A549 (cell line): ENCODE measurements around the gene IFITM10. TPM values are rescaled to one million over a fixed set of nuclear protein-coding genes. Genes with fewer than 3 reads are reported as not detected.
A peak's percentile ranks its signal among the peaks of the same experiment; 100 is the strongest.
"Not testable (repeated sequence)": the region's sequence is repeated elsewhere in the genome, so short reads cannot be mapped to it uniquely, and the experiment has no call there.

Experiments used
- ATAC-seq, 2 experiments: fragments of 200-7000 bp in 1 of 2; fragments of >200 bp in 1 of 2; cut with Nextera tagmentation in 1 of 2; cut with Tn5 transposase in 1 of 2; 3 replicates each; pipeline versions ENCODE4 v1.8.0 to v1.9.1; 2018 to 2020; ENCODE audit warnings: mild to moderate bottlenecking in 1 of 2, moderate library complexity in 1 of 2
- CTCF ChIA-PET: fragments of 300-600 bp; sonication (Branson Sonifier 250); formaldehyde crosslinking; extraction: SDS; loops from one replicate; lab custom pipeline; 2021; ENCODE audit warnings: antibody characterized with exemption, inconsistent platforms; lab: Yijun Ruan, JAX
- POLR2A ChIA-PET: fragments of 350-600 bp; formaldehyde crosslinking; extraction: SDS; loops from one replicate; lab custom pipeline; 2021; ENCODE audit warnings: antibody characterized with exemption, inconsistent platforms; lab: Yijun Ruan, JAX
- DNase-seq, 2 experiments: peaks; one replicate each; pipeline versions ENCODE4 v3.0.0 to v3.0.0-alpha.2; 2011 to 2016; ENCODE audit warnings: low read depth in 1 of 2, low spot score in 1 of 2
- FAIRE-seq: peaks from 2 replicates; lab custom pipeline; 2011; peaks lifted over from hg19 to GRCh38; lab: Jason Lieb, UNC
- H3K27ac ChIP-seq, 2 experiments: fragments of >200 bp; sonication (Bioruptor Twin); formaldehyde crosslinking; 3 replicates each; pipeline ENCODE4 v1.5.1; 2016 to 2017
- H3K4me1 ChIP-seq: fragments of >200 bp; sonication (Bioruptor Twin); formaldehyde crosslinking; 3 replicates; pipeline ENCODE4 v1.6.1; 2016
- H3K4me2 ChIP-seq: fragments of >200 bp; sonication (Bioruptor Twin); formaldehyde crosslinking; 3 replicates; pipeline ENCODE4 v1.6.1; 2016
- H3K4me3 ChIP-seq: fragments of >200 bp; sonication (Bioruptor Twin); formaldehyde crosslinking; 3 replicates; pipeline ENCODE4 v1.5.1; 2016
- H3K9me3 ChIP-seq: fragments of >200 bp; sonication (Bioruptor Twin); formaldehyde crosslinking; 3 replicates; pipeline ENCODE4 v1.6.1; 2016
- CHD4 ChIP-seq: fragments of 200-600 bp; sonication (generic); IDR thresholded peaks from 2 replicates; pipeline ENCODE4 v1.6.1; 2016; ENCODE audit warnings: antibody characterized with exemption, mild to moderate bottlenecking, borderline replicate concordance
- EHF ChIP-seq: fragments of 250-450 bp; sonication (Bioruptor Pico); IDR thresholded peaks from 2 replicates; pipeline ENCODE4 v1.5.0; 2020; ENCODE audit warnings: mild to moderate bottlenecking
- EHMT2 ChIP-seq: fragments of 200-600 bp; sonication (generic); IDR thresholded peaks from 2 replicates; pipeline ENCODE4 v1.6.1; 2016; ENCODE audit warnings: antibody characterized with exemption, low read depth, mild to moderate bottlenecking, moderate library complexity
- EP300 ChIP-seq, 2 experiments: fragments of >200 bp; sonication (Bioruptor Twin); formaldehyde crosslinking; IDR thresholded peaks; 2 replicates in 1 of 2; 3 replicates in 1 of 2; pipeline ENCODE4 v1.6.1; 2016 to 2017
- FOSL2 ChIP-seq, 2 experiments: fragments of 450-650 bp in 1 of 2; fragments of >200 bp in 1 of 2; sonication (Bioruptor Twin) in 1 of 2; formaldehyde crosslinking; IDR thresholded peaks; 2 replicates each; pipeline versions ENCODE4 v1.5.0 to v1.6.1; 2016 to 2020; ENCODE audit warnings: mild to moderate bottlenecking in 1 of 2, moderate library complexity in 1 of 2
- GATA3 ChIP-seq: IDR thresholded peaks from 2 replicates; pipeline ENCODE4 v1.6.1; 2012; ENCODE audit warnings: borderline replicate concordance
- HDAC2 ChIP-seq: fragments of 200-600 bp; sonication (generic); IDR thresholded peaks from 2 replicates; pipeline ENCODE4 v1.6.1; 2016
- HOXA7 ChIP-seq: fragments of 250-450 bp; sonication (Bioruptor Pico); IDR thresholded peaks from 2 replicates; pipeline ENCODE4 v1.5.0; 2020; ENCODE audit warnings: mild to moderate bottlenecking, moderate library complexity
- HOXB13 ChIP-seq: fragments of 250-450 bp; sonication (Bioruptor Pico); IDR thresholded peaks from 2 replicates; pipeline ENCODE4 v1.5.0; 2020; ENCODE audit warnings: low read depth, mild to moderate bottlenecking, moderate library complexity
- JUN ChIP-seq, 2 experiments: fragments of >200 bp; sonication (Bioruptor Twin); formaldehyde crosslinking; IDR thresholded peaks; 2 replicates in 1 of 2; 3 replicates in 1 of 2; pipeline ENCODE4 v1.6.1; 2016 to 2017
- KDM1A ChIP-seq: fragments of 200-600 bp; sonication (generic); IDR thresholded peaks from 2 replicates; pipeline ENCODE4 v1.6.1; 2016; ENCODE audit warnings: low read depth, mild to moderate bottlenecking
- KDM5A ChIP-seq: fragments of 200-600 bp; sonication (generic); IDR thresholded peaks from 2 replicates; pipeline ENCODE4 v1.6.1; 2016; ENCODE audit warnings: antibody characterized with exemption, mild to moderate bottlenecking
- MAZ ChIP-seq: fragments of 150-350 bp; IDR thresholded peaks from 2 replicates; pipeline ENCODE4 v1.6.1; 2014; ENCODE audit warnings: antibody characterized with exemption, low read depth, low read length, borderline replicate concordance
- NFE2L2 ChIP-seq: fragments of 150-350 bp; conservative IDR thresholded peaks from 2 replicates; pipeline ENCODE4 v1.6.1; 2014; ENCODE audit warnings: low read length
- NPAS2 ChIP-seq: fragments of 250-450 bp; sonication (Bioruptor Pico); IDR thresholded peaks from 2 replicates; pipeline ENCODE4 v1.8.0; 2022; ENCODE audit warnings: mild to moderate bottlenecking, moderate library complexity, borderline replicate concordance
- NR3C1 ChIP-seq: fragments of >200 bp; sonication (Bioruptor Twin); formaldehyde crosslinking; IDR thresholded peaks from 3 replicates; pipeline ENCODE4 v1.6.1; 2017
- PHF8 ChIP-seq: fragments of 200-600 bp; sonication (generic); IDR thresholded peaks from 2 replicates; pipeline ENCODE4 v1.6.1; 2016; ENCODE audit warnings: low read depth, mild to moderate bottlenecking, antibody characterized with exemption, moderate library complexity, borderline replicate concordance
- SMC3 ChIP-seq: fragments of >200 bp; sonication (Bioruptor Twin); formaldehyde crosslinking; IDR thresholded peaks from 3 replicates; pipeline ENCODE4 v1.6.1; 2018; ENCODE audit warnings: inconsistent platforms
- TFCP2L1 ChIP-seq: fragments of 250-450 bp; sonication (Bioruptor Pico); IDR thresholded peaks from 2 replicates; pipeline ENCODE4 v1.5.0; 2021; ENCODE audit warnings: mild to moderate bottlenecking
- TP53 ChIP-seq: fragments of 250-450 bp; sonication (Bioruptor Pico); IDR thresholded peaks from 2 replicates; pipeline ENCODE4 v1.5.0; 2021; ENCODE audit warnings: mild to moderate bottlenecking, moderate library complexity
- ZC3H11A ChIP-seq: fragments of 450-650 bp; IDR thresholded peaks from 2 replicates; pipeline ENCODE4 v1.6.1; 2014; ENCODE audit warnings: antibody characterized with exemption, mild to moderate bottlenecking
- WGBS: methylation state at CpG from one replicate; pipeline ENCODE4 v1.1.6; 2017; ENCODE audit errors: missing lambda C conversion rate; 5-methylcytosine and 5-hydroxymethylcytosine counted together
- polyA plus RNA-seq, 4 experiments: library from polyadenylated mRNA; depleted of rRNA in 3 of 4; stranded (reverse); fragments of >200 nt; fragmentation: RNase III in 1 of 4; extraction: RNeasy Plus Mini Kit Qiagen cat#74134 plus additional on column Dnase treatment in 1 of 4; gene quantifications; 2 replicates in 3 of 4; 3 replicates in 1 of 4; pipeline ENCODE4 v1.2.3, GENCODE V29; 2011 to 2017
- TF ChIP-seq, protein P1 (sequence below): IDR thresholded peaks from 2 replicates; pipeline ENCODE4 v1.6.1; 2012
- TF ChIP-seq, protein P2 (sequence below): fragments of 250-450 bp; sonication (Bioruptor Pico); IDR thresholded peaks from 2 replicates; pipeline ENCODE4 v1.5.0; 2021; ENCODE audit warnings: mild to moderate bottlenecking, moderate library complexity, borderline replicate concordance

Gene IFITM10
- polyA plus RNA-seq, 2 of the 4 experiments (the other 2 are of a cell fraction) = 0.28 to 0.67 TPM

DNA sequence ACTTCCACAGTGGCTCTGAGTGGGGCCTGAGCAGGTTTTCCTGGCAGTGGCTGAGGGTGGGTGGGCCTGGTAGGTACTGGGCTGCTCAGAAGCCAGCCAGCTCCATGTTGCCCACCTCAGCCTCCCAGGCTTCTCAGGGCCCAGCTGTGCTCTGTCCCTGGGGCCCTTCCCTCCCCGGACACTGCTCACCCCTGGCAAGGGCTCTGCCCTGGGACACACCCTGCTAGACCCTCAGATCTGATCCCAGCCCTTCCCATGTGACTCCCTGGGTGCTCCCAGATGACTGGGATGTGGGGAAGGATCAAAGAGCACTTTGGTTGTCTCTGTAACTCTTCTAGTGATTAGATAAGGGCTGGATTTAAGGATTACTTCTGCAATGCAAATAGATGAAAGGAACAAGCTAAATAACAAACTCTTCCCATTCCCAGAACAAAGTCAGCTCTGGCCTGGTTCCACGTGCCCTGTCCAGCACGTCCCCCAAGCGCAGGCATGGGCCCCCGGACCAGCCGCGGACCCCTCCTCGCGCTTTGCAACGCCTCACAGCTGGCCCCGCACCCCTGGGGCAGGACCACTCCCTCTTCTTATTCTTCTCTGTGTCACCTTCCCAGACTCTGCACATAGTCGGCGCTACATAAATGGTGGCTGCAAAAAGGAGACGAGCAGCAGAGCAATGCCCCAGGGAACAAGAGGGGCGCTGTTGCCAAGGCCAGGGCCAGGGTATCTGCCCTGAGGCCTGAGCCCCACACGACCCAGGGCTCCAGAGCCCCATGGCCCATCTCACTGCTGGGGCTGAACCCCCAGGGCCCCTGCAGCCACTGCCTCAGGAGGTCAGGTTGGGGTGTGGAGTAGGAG lies 59.1 kb downstream of the IFITM10 start:
- Histone ChIP-seq H3K4me3 (no peak overlapping the region), H3K27ac (no peak overlapping the region), H3K4me2 (no peak overlapping the region), H3K4me1 (no peaks in the 10 kb centered on the region), H3K9me3 (no peaks in the 10 kb centered on the region)
- WGBS = 57% methylated on average over 16 of the region's 16 CpGs
- CTCF ChIA-PET = interaction anchor here (0.8 to 7.8 kb wide), 15 partner anchors 12 to 463 kb away, joined by 3 to 605 read pairs (median 20); partner anchors contain the start of genes KRTAP5-2 and SYT8
- ATAC-seq (no peak), DNase-seq (no peak), FAIRE-seq (no peak)
- POLR2A ChIA-PET = no interaction called here
- no peak for TF ChIP-seq KDM1A
- no peak for TF ChIP-seq NR3C1
- no peak for TF ChIP-seq TFCP2L1 (CRISPR knock-in tag)
- no peak for TF ChIP-seq HOXB13 (CRISPR knock-in tag)
- TF ChIP-seq HDAC2 = no peak
- TF ChIP-seq JUN (IDR thresholded peaks at IDR 0.05) = no peak
- TF ChIP-seq, protein P1, sequence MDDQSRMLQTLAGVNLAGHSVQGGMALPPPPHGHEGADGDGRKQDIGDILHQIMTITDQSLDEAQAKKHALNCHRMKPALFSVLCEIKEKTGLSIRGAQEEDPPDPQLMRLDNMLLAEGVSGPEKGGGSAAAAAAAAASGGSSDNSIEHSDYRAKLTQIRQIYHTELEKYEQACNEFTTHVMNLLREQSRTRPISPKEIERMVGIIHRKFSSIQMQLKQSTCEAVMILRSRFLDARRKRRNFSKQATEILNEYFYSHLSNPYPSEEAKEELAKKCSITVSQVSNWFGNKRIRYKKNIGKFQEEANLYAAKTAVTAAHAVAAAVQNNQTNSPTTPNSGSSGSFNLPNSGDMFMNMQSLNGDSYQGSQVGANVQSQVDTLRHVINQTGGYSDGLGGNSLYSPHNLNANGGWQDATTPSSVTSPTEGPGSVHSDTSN = no peak
- TF ChIP-seq PHF8 = no peak
- TF ChIP-seq NFE2L2 = no peak

DNA sequence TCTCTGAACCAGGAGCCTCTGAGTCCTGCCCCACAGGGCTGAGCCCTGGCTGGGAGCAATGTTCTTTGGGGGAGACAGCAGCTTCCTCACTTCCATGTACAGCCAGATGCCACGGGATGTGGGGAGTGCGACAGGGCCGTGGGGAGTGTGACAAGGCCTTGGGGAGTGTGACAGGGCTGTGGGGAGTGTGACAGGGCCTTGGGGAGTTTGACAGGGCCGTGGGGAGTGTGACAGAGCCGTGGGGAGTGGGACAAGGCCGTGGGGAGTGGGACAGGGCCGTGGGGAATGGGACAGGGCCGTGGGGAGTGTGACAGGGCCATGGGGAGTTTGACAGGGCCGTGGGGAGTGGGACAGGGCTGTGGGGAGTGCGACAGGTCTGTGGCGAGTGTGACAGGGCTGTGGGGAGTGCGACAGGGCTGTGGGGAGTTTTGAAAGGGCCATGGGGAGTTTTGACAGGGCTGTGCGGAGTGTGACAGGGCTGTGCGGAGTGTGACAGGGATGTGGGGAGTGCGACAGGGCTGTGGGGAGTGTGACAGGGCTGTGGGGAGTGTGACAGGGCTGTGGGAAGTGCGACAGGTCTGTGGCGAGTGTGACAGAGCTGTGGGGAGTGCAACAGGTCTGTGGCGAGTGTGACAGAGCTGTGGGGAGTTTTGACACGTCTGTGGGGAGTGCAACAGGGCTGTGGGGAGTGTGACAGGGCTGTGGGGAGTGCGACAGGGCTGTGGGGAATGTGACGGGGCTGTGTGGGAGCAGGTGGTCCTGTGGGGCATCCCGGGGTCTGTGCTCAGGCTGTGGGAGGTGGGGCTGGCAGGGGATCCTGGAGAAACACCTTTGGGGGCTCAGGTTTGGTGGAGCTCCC lies 60.0 kb downstream of the IFITM10 start:
- no peak overlapping the region for H3K27ac ChIP-seq
- no peaks in the 10 kb centered on the region for H3K4me1 ChIP-seq
- no peak for TF ChIP-seq ZC3H11A
- no peak for TF ChIP-seq MAZ
- no peak for TF ChIP-seq TP53 (CRISPR knock-in tag)
- TF ChIP-seq NPAS2 (CRISPR knock-in tag) = no peak
- TF ChIP-seq CHD4 = no peak
- no peak for TF ChIP-seq JUN (IDR thresholded peaks at IDR 0.05)
- no peak for TF ChIP-seq EHMT2
- TF ChIP-seq GATA3 = no peak
- TF ChIP-seq, protein P2, sequence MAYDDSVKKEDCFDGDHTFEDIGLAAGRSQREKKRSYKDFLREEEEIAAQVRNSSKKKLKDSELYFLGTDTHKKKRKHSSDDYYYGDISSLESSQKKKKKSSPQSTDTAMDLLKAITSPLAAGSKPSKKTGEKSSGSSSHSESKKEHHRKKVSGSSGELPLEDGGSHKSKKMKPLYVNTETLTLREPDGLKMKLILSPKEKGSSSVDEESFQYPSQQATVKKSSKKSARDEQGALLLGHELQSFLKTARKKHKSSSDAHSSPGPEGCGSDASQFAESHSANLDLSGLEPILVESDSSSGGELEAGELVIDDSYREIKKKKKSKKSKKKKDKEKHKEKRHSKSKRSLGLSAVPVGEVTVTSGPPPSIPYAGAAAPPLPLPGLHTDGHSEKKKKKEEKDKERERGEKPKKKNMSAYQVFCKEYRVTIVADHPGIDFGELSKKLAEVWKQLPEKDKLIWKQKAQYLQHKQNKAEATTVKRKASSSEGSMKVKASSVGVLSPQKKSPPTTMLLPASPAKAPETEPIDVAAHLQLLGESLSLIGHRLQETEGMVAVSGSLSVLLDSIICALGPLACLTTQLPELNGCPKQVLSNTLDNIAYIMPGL (CRISPR knock-in tag) = no peak
- TF ChIP-seq KDM5A = no peak
- TF ChIP-seq EHF = no peak
- TF ChIP-seq FOSL2 (IDR thresholded peaks at IDR 0.05) = no peak
- no peak for TF ChIP-seq FOSL2 (CRISPR knock-in tag; IDR thresholded peaks at IDR 0.05)
- no peak for TF ChIP-seq HOXA7 (CRISPR knock-in tag)
- no peak for TF ChIP-seq SMC3
- TF ChIP-seq EP300 (IDR thresholded peaks at IDR 0.05) = no peak
- ChIA-PET POLR2A (no interaction called here), CTCF (interaction anchor here (0.8 to 7.8 kb wide), 11 partner anchors 11 to 464 kb away, joined by 3 to 605 read pairs (median 57); partner anchors contain the start of gene SYT8)
- WGBS = 42% methylated on average over 17 of the region's 22 CpGs
- DNase-seq (no peak), FAIRE-seq (no peak), ATAC-seq (no peak)
- no peaks in the 10 kb centered on the region for H3K9me3 ChIP-seq
- no peak overlapping the region for H3K4me3 ChIP-seq
- no peak overlapping the region for H3K4me2 ChIP-seq

DNA sequence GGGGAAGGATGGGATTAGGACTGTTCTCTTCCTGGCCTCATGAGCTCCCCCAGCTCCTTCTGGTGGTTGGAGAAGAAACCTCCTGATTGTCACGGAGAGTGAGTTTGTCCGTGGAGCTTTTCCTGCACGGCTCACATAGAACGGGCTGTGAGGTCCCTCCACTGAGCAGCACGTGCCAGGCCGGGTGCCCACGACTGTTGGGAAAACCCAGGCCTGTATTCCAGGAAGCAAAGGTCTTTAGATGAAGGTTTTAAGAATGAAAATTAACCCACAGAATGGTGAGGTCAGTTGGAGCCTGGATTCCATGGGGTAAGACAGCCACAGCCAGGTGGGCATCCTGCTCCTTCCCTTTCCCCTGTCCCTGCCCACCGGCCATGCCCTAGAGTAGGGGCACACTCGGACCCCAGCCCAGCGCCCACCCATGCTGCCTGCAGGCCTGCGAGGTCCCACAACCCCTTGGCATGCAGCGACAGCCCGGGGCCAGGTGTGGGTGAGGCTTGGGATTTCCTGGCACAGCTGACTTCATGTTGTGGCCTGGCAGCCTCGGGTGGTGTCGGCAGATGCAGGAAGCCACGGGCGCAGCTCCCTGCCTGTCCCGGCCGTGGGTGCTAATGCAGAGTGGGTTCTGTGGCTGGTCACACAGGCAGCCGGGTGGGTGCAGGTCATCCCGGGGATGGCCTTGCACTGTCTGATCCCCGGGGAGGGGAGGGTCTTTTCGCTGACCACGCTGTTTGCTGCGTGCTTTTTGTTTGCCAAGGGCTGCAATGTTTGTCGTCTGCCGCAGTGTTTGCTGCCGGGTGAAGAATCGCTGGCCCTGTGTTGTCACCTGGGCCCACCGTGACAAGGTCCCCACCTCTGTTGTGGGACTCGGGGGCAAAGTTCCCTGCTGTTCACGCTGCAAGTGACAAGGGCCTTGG lies 60.9 kb downstream of the IFITM10 start:
- H3K4me3 ChIP-seq, H3K4me2 ChIP-seq, H3K27ac ChIP-seq, ATAC-seq, FAIRE-seq, H3K9me3 ChIP-seq, DNase-seq, H3K4me1 ChIP-seq, POLR2A ChIA-PET: not testable (repeated sequence)
- CTCF ChIA-PET = interaction anchor here (0.5 to 7.8 kb wide), 4 partner anchors 39 to 187 kb away, joined by 3 to 605 read pairs (median 75); partner anchors contain the start of gene SYT8
- WGBS = 45% methylated on average over 30 of the region's 32 CpGs

DNA sequence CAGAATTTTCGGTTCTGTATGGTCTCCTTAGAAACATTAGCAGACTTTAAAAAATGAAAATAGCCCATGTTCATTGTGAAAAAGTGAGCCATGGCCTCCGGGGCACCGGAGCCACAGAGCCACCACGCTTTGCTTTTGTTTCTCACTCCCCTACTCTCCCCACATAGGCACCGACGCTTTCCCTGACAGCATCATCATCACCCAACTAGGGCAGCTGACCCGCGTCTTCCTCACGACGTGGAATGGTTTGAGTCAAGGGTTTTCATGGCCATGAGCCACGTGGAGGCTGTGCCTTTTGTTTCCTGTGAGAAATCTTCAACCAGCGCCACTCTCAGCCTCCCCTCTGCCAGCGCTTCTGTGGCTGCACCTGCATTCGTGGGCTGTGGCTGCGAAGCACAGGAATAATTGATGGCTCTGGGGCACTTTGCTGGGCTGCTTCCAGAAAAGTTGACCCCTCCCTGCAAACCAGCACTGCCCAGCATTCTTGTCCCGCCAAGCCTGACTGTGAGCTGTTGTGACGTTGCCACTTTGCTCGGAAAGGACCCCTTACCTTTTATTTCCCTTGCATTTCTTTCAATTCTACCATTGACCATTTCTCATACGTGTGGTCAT lies 62.0 kb downstream of the IFITM10 start:
- H3K4me1 ChIP-seq, DNase-seq, H3K4me2 ChIP-seq, H3K9me3 ChIP-seq, H3K27ac ChIP-seq, POLR2A ChIA-PET, H3K4me3 ChIP-seq, ATAC-seq: not testable (repeated sequence)
- CTCF ChIA-PET = interaction anchor here (7.4 to 7.8 kb wide), 2 partner anchors 38 to 142 kb away, joined by 147 to 605 read pairs; partner anchors contain the start of gene SYT8
- FAIRE-seq = peak; percentile 13
- 62% methylated on average over 19 of the region's 19 CpGs for WGBS
